GM13977 (cell line): ENCODE results near the gene RELCH.

Source experiments
- DNase-seq: peaks from one replicate; pipeline ENCODE4 v3.0.0; 2012; ENCODE audit warnings: low spot score
- in situ Hi-C: fragments of 300-500 bp; cut with MboI; formaldehyde crosslinking; loops from one replicate; pipeline ENCODE4 v1.12.0; 2022; ENCODE audit warnings: low sequenced_read_pairs, low pct_unique_long_range_greater_than_20kb, mixed read lengths, inconsistent platforms; ENCODE audit not compliant: unreplicated experiment
- TF ChIP-seq, protein P1 (sequence below): IDR thresholded peaks from 2 replicates; pipeline ENCODE4 v1.5.1; 2012; ENCODE audit warnings: mild to moderate bottlenecking, control low read depth; ENCODE audit not compliant: insufficient read depth; ENCODE audit errors: extremely low read depth, missing control alignments

RELCH gene

DNA sequence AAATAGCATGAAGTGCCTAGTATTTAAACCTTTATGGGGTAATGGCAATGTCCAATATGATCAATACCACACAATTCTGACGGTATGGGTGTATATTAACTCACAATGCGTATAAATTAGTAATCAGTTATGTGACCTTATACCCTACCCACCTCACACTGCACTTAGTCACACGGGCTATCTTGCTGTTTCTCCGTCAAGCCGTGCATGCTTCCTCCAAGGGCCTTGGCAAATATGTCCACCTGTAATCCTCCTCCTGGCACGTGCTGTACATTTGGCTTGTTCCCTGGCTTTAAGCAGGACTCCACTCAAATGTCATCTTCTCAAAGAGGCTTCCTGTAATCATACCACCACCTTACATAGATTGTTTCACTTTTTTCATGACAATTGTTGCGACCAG, 150.3 kb downstream of the RELCH start:
- TF ChIP-seq, protein P1, sequence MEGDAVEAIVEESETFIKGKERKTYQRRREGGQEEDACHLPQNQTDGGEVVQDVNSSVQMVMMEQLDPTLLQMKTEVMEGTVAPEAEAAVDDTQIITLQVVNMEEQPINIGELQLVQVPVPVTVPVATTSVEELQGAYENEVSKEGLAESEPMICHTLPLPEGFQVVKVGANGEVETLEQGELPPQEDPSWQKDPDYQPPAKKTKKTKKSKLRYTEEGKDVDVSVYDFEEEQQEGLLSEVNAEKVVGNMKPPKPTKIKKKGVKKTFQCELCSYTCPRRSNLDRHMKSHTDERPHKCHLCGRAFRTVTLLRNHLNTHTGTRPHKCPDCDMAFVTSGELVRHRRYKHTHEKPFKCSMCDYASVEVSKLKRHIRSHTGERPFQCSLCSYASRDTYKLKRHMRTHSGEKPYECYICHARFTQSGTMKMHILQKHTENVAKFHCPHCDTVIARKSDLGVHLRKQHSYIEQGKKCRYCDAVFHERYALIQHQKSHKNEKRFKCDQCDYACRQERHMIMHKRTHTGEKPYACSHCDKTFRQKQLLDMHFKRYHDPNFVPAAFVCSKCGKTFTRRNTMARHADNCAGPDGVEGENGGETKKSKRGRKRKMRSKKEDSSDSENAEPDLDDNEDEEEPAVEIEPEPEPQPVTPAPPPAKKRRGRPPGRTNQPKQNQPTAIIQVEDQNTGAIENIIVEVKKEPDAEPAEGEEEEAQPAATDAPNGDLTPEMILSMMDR, result no peak
- in situ Hi-C loops, result no loop called here
- no peak for DNase-seq

DNA sequence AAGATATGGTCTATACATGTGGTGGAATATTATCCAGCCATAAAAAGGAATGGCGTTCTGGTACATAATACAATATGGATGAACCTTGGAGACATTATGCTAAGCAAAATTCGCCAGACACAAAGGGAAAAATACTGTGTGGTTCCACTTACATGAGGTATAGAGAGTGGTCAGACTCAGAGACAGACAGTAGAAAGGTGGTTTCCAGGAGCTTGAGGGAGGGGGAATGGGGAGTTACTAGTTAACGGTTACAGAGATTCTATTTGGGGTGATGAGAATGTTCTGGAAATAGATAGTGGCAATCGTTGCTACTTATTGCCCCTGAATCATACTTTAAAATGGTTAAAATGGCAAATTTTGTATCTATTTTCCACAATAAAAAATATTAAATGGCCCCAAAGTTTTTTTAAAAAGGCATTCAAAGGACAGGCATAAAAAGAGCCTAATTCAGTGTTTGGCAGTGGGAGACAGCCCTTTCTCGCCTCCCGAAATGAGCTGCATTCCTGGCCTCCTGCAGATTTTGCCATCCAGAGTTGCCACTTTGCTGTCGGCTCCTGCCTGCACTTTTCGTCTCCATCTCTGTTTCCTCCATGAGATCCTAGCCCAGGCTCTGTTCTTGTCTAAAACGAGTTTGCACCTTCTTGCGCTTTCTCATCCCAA, 151.5 kb downstream of the RELCH start:
- DNase-seq, result no peak
- TF ChIP-seq, protein P1, result no peak
- in situ Hi-C loops, result no loop called here

DNA sequence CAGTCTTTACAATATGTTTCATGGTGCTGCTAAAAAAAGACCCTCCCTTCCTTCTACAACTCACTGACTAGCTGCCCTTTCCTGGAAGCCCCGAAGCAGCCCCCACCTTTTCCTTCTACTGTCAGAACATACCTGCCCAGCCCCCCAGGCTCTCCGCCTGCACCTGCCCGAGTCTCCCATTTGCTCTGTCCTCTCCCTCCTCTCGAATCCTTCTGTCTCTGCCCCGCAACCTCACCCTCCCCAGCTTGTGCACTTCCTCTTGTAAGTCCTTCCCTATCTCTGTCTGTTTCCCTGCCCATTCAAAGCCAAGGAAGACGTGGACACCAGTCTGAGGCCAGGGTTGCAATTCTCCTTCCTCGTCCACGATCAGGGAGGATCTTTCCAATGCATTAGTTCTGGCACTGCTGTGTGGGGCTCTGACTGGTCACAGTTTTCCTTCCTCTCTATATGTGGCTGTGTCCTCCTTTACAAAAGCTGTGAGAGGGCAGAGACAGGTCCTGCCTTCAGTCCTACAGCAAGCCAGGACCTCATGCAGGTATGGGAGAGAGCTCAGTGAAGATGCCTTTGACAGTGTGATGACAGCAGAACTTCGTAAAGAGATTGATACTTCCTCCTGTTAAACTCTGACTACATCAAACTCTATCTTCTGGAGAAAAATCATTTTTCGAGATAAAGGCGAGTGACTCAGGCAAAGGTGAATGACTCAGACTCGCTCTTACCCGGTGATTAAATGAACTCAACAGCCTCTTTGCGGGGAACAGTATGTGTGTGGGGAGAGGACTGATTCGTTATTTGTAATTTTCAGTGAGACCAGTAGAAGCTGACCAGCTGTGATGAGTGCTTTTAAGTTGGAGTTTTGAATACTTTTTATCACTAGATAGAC, 152.3 kb downstream of the RELCH start:
- TF ChIP-seq, protein P1, result no peak
- in situ Hi-C loops, result no loop called here
- DNase-seq, result no peak

DNA sequence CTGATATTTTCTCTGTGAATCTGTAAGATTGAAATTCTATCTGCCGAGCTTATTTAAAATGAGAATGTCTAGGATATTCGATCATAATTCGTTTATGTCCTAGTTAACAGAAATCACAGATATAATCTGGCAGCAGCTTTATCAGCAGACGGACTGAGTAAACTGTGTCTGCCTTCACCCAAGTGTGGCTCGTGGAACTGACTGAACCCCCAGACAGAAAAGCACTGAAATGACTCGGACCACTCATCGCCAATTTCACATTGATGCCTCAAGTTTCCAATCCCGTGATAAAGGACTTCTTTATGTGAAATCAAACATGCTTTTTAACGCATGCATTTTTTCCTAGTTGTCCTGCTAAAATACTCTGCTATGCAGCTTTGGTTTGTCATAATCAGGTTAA, 153.9 kb downstream of the RELCH start:
- DNase-seq, result no peak
- in situ Hi-C loops, result no loop called here
- TF ChIP-seq, protein P1, result no peak

DNA sequence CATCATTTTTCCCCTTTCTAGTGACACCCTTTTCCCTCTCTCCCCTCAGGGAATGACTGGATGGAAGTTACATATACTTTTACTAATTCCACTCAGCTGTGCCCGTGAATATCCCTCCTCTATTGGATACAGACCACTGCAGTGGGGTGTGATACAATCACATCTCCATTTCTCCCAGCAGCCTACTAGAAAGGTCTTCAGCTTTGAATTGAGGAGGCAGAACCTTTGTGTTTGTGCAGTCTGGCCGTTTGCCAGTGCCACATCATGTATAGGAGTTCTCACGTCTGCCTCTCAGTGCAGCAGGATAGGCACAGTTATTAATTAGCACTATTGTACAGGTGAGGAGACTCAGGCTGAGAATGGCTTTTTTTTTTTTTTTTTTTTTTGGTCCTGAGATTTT, 154.4 kb downstream of the RELCH start:
- in situ Hi-C loops, result no loop called here
- no peak for DNase-seq

DNA sequence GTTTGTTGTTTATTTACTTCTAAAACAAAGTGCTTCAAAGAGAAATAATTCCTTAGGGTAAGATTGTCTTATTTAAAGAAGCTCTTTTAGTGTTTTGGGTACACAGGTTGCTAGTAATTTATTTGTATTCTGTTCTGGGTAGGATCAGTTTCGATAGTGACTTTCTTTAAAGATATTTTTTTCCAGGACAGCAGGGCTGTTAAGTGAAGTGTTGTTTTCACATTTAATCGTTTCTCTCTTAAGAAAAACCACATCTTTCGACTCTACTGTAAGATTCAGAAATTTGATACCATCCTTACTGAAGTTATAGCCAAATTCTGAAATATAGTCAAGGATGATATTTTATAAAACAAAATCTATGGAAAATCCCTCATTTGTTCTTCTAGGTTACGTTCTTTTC, 155.8 kb downstream of the RELCH start:
- DNase-seq, result no peak
- TF ChIP-seq, protein P1, result no peak
- in situ Hi-C loops, result no loop called here

More for the DNA sequence above, 154.4 kb downstream of the RELCH start:
- TF ChIP-seq, protein P1, result no peak
